ENCODE results near the gene USP2. TPM values are rescaled to one million over a fixed set of nuclear protein-coding genes. Genes with fewer than 3 reads are reported as not detected.

USP2 gene
- total RNA-seq, 1 donor: 0.43 TPM

GRCh38 chr11:119307219-119307618 lies 74.3 kb downstream of the USP2 start:
- H3K4me3 ChIP-seq (ENCODE audit: low read depth, low read length): no peak overlapping the region
- no peak for DNase-seq (ENCODE audit: low read depth)
- no peak for TF ChIP-seq CTCF (IDR thresholded peaks at IDR 0.05; ENCODE audit: insufficient read depth, low read depth, low read length)

- no peak overlapping the region for H3K4me3 ChIP-seq (ENCODE audit: low read depth, low read length)
- no peak for TF ChIP-seq CTCF (IDR thresholded peaks at IDR 0.05; ENCODE audit: insufficient read depth, low read depth, low read length)
- DNase-seq (ENCODE audit: low read depth): peak; percentile 68
Observed at GRCh38 chr11:119306373-119306890, 75.1 kb downstream of the USP2 start.

- TF ChIP-seq CTCF (IDR thresholded peaks at IDR 0.05; ENCODE audit: insufficient read depth, low read depth, low read length): no peak
- no peak for DNase-seq (ENCODE audit: low read depth)
Observed at GRCh38 chr11:119305556-119306372, 75.7 kb downstream of the USP2 start.

More at GRCh38 chr11:119305556-119306372, 75.7 kb downstream of the USP2 start:
- H3K4me3 ChIP-seq (ENCODE audit: low read depth, low read length): no peak overlapping the region

Small RNAs within 50 kb of the gene (small RNA-seq; reads per million reads assigned to genes)
- not detected for gene AP003396.4
- not detected for gene RF01225

Other genes starting within 250 kb of the USP2 start
- under 0.01 and 0.86 TPM in 2 replicates for gene ABCG4, start 232.6 kb downstream of the USP2 start, total RNA-seq
- gene NLRX1, start 213.0 kb downstream of the USP2 start, total RNA-seq: 16.4 and 17.7 TPM in 2 replicates
- not detected in 2 replicates for gene NHERF4, start 196.2 kb downstream of the USP2 start, total RNA-seq
- 13.2 and 20.7 TPM in 2 replicates for gene CBL, start 175.4 kb downstream of the USP2 start, total RNA-seq
- gene MCAM, start 64.6 kb downstream of the USP2 start, total RNA-seq: 77.3 and 86.4 TPM in 2 replicates
- 5.2 and 5.8 TPM in 2 replicates for gene RNF26, start 47.2 kb downstream of the USP2 start, total RNA-seq
- gene C1QTNF5, start 40.8 kb downstream of the USP2 start, total RNA-seq: 6.5 and 13.5 TPM in 2 replicates
- gene MFRP, start 35.0 kb downstream of the USP2 start, total RNA-seq: under 0.01 TPM in 1 of 2 replicates, not detected in the other
- 194 and 284 TPM in 2 replicates for gene THY1, start 41.5 kb upstream of the USP2 start, total RNA-seq

Measured in fibroblast of villous mesenchyme (primary cell).